Measurements from ENCODE around the gene PIP4K2C.
"Not testable (repeated sequence)": the region's sequence is repeated elsewhere in the genome, so short reads cannot be mapped to it uniquely, and the experiment has no call there.

The PIP4K2C gene

GRCh38 chr12:57641699-57642442 lies 50.9 kb downstream of the PIP4K2C start:
- DNase-seq, result no peak

- not testable (repeated sequence) for DNase-seq
Measured at GRCh38 chr12:57645990-57646658, 55.1 kb downstream of the PIP4K2C start.

DNA sequence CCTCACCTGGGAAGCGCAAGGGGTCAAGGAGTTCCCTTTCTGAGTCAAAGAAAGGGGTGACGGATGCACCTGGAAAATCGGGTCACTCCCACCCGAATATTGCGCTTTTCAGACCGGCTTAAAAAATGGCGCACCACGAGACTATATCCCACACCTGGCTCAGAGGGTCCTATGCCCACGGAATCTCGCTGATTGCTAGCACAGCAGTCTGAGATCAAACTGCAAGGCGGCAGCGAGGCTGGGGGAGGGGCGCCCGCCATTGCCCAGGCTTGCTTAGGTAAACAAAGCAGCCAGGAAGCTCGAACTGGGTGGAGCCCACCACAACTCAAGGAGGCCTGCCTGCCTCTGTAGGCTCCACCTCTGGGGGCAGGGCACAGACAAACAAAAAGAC lies 55.7 kb downstream of the PIP4K2C start:
- not testable (repeated sequence) for DNase-seq
